ENCODE measurements around the gene CPZ.

DNA sequence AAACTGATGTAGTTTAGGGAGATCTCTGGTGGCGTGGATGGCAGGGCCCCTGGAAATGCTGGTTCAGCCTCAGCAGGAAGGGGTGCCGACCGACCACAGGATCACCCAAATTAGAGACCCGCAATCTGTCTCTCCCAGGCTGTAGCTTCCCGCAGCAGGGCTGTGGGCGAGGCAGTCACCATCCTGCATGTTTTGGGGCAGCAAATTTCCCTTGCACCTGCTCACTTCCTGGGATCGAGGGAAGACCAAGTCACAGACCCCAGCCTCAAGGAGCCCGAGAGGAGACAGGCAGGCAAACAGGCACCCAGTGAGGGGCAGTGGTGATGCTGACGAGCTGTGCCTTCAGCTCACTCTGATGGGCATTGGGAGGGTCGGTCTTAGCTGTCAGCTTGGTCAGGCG lies 33.6 kb upstream of the CPZ start:
- TF ChIP-seq EP300 (IDR thresholded peaks at IDR 0.05) (no peak), POLR2A (IDR thresholded peaks at IDR 0.05; ENCODE audit: low read depth) (no peak)
- TF ChIP-seq, protein P1, sequence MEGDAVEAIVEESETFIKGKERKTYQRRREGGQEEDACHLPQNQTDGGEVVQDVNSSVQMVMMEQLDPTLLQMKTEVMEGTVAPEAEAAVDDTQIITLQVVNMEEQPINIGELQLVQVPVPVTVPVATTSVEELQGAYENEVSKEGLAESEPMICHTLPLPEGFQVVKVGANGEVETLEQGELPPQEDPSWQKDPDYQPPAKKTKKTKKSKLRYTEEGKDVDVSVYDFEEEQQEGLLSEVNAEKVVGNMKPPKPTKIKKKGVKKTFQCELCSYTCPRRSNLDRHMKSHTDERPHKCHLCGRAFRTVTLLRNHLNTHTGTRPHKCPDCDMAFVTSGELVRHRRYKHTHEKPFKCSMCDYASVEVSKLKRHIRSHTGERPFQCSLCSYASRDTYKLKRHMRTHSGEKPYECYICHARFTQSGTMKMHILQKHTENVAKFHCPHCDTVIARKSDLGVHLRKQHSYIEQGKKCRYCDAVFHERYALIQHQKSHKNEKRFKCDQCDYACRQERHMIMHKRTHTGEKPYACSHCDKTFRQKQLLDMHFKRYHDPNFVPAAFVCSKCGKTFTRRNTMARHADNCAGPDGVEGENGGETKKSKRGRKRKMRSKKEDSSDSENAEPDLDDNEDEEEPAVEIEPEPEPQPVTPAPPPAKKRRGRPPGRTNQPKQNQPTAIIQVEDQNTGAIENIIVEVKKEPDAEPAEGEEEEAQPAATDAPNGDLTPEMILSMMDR (IDR thresholded peaks at IDR 0.05), result no peak
